ENCODE measurements around the gene POLR2H.

The POLR2H gene

GRCh38 chr3:184372911-184373310 is 11.4 kb downstream of the POLR2H start:
- Histone ChIP-seq H3K4me2 (ENCODE audit: low read length) (no peak overlapping the region), H3K4ac (ENCODE audit: low read depth, low read length) (no peak overlapping the region), H3K23ac (ENCODE audit: low read length) (no peak overlapping the region), H2BK5ac (ENCODE audit: low read length) (no peak overlapping the region), H3K56ac (ENCODE audit: low read length) (no peak overlapping the region), H4K8ac (ENCODE audit: low read depth, low read length) (no peak overlapping the region), H3K27ac (ENCODE audit: low read depth, low read length) (no peak overlapping the region), H4K5ac (ENCODE audit: low read length) (no peak overlapping the region), H3K9ac (ENCODE audit: low read length) (no peak overlapping the region), H3K79me1 (ENCODE audit: low read length) (no peaks in the 10 kb centered on the region), H2AK5ac (ENCODE audit: low read length) (no peak overlapping the region), H3K18ac (ENCODE audit: low read length) (no peak overlapping the region), H3K4me3 (ENCODE audit: low read length) (no peak overlapping the region), H2BK120ac (ENCODE audit: low read depth, low read length) (no peak overlapping the region), H3K79me2 (ENCODE audit: control insufficient read depth, insufficient read depth, low read length) (no peaks in the 10 kb centered on the region), H3K36me3 (ENCODE audit: control insufficient read depth, insufficient read depth, low read length) (peaks cover 3% of the 10 kb centered on the region), H2BK15ac (replicated peaks; ENCODE audit: low read depth) (no peak overlapping the region), H3K4me1 (ENCODE audit: control insufficient read depth, low read depth, low read length) (peaks cover 3% of the 10 kb centered on the region), H3K27me3 (ENCODE audit: insufficient read depth, low read length, poor library complexity) (no peaks in the 10 kb centered on the region)
- DNase-seq: no peak
- no CpG with 5 or more reads among the region's 5 CpGs for WGBS (ENCODE audit: extremely low coverage, insufficient coverage, low lambda C conversion rate)

GRCh38 chr3:184373422-184373821 is 11.9 kb downstream of the POLR2H start:
- Histone ChIP-seq H3K4me2 (ENCODE audit: low read length) (no peak overlapping the region), H3K9ac (ENCODE audit: low read length) (no peak overlapping the region), H3K18ac (ENCODE audit: low read length) (no peak overlapping the region), H4K8ac (ENCODE audit: low read depth, low read length) (no peak overlapping the region), H2AK5ac (ENCODE audit: low read length) (no peak overlapping the region), H3K27me3 (ENCODE audit: insufficient read depth, low read length, poor library complexity) (no peaks in the 10 kb centered on the region), H2BK5ac (ENCODE audit: low read length) (no peak overlapping the region), H4K5ac (ENCODE audit: low read length) (no peak overlapping the region), H3K36me3 (ENCODE audit: control insufficient read depth, insufficient read depth, low read length) (no peaks in the 10 kb centered on the region), H2BK120ac (ENCODE audit: low read depth, low read length) (no peak overlapping the region), H3K79me1 (ENCODE audit: low read length) (no peaks in the 10 kb centered on the region), H3K4ac (ENCODE audit: low read depth, low read length) (no peak overlapping the region), H3K56ac (ENCODE audit: low read length) (no peak overlapping the region), H3K4me1 (ENCODE audit: control insufficient read depth, low read depth, low read length) (peaks cover 3% of the 10 kb centered on the region), H2BK15ac (replicated peaks; ENCODE audit: low read depth) (no peak overlapping the region), H3K79me2 (ENCODE audit: control insufficient read depth, insufficient read depth, low read length) (no peaks in the 10 kb centered on the region), H3K4me3 (ENCODE audit: low read length) (no peak overlapping the region), H3K23ac (ENCODE audit: low read length) (no peak overlapping the region), H3K27ac (ENCODE audit: low read depth, low read length) (no peak overlapping the region)
- DNase-seq: no peak
- no CpG with 5 or more reads among the region's 6 CpGs for WGBS (ENCODE audit: extremely low coverage, insufficient coverage, low lambda C conversion rate)

- no peak overlapping the region for H3K27ac ChIP-seq (ENCODE audit: low read depth, low read length)
- peak overlapping the region; percentile 5 for H3K56ac ChIP-seq (ENCODE audit: low read length)
- H3K4me3 ChIP-seq (ENCODE audit: low read length): no peak overlapping the region
- H2AK5ac ChIP-seq (ENCODE audit: low read length): no peak overlapping the region
- no peaks in the 10 kb centered on the region for H3K36me3 ChIP-seq (ENCODE audit: control insufficient read depth, insufficient read depth, low read length)
- no peak overlapping the region for H2BK120ac ChIP-seq (ENCODE audit: low read depth, low read length)
- no peak overlapping the region for H4K5ac ChIP-seq (ENCODE audit: low read length)
- no peak overlapping the region for H3K23ac ChIP-seq (ENCODE audit: low read length)
- no peak for DNase-seq
- H3K9ac ChIP-seq (ENCODE audit: low read length): no peak overlapping the region
- H3K79me1 ChIP-seq (ENCODE audit: low read length): no peaks in the 10 kb centered on the region
- peaks cover 7% of the 10 kb centered on the region for H3K4me1 ChIP-seq (ENCODE audit: control insufficient read depth, low read depth, low read length)
- no peak overlapping the region for H3K4ac ChIP-seq (ENCODE audit: low read depth, low read length)
- H3K27me3 ChIP-seq (ENCODE audit: insufficient read depth, low read length, poor library complexity): peaks cover 4% of the 10 kb centered on the region
- no peak overlapping the region for H2BK15ac ChIP-seq (replicated peaks; ENCODE audit: low read depth)
- no peak overlapping the region for H4K8ac ChIP-seq (ENCODE audit: low read depth, low read length)
- whole genome bisulfite sequencing (ENCODE audit: extremely low coverage, insufficient coverage, low lambda C conversion rate): no CpG with 5 or more reads among the region's 12 CpGs
- H3K4me2 ChIP-seq (ENCODE audit: low read length): no peak overlapping the region
- no peaks in the 10 kb centered on the region for H3K79me2 ChIP-seq (ENCODE audit: control insufficient read depth, insufficient read depth, low read length)
- H2BK5ac ChIP-seq (ENCODE audit: low read length): no peak overlapping the region
- no peak overlapping the region for H3K18ac ChIP-seq (ENCODE audit: low read length)
Observed at GRCh38 chr3:184375747-184376461, 14.4 kb downstream of the POLR2H start.

- Histone ChIP-seq H3K56ac (ENCODE audit: low read length) (no peak overlapping the region), H3K27me3 (ENCODE audit: insufficient read depth, low read length, poor library complexity) (peaks cover 8% of the 10 kb centered on the region), H3K4me3 (ENCODE audit: low read length) (no peak overlapping the region), H3K79me2 (ENCODE audit: control insufficient read depth, insufficient read depth, low read length) (no peaks in the 10 kb centered on the region), H3K36me3 (ENCODE audit: control insufficient read depth, insufficient read depth, low read length) (no peaks in the 10 kb centered on the region), H2BK15ac (replicated peaks; ENCODE audit: low read depth) (no peak overlapping the region), H3K9ac (ENCODE audit: low read length) (peak overlapping the region; percentile 1), H3K4me2 (ENCODE audit: low read length) (no peak overlapping the region), H2AK5ac (ENCODE audit: low read length) (no peak overlapping the region), H3K18ac (ENCODE audit: low read length) (no peak overlapping the region), H3K27ac (ENCODE audit: low read depth, low read length) (no peak overlapping the region), H3K4ac (ENCODE audit: low read depth, low read length) (no peak overlapping the region), H3K4me1 (ENCODE audit: control insufficient read depth, low read depth, low read length) (peaks cover 7% of the 10 kb centered on the region), H2BK5ac (ENCODE audit: low read length) (no peak overlapping the region), H4K8ac (ENCODE audit: low read depth, low read length) (no peak overlapping the region), H3K23ac (ENCODE audit: low read length) (no peak overlapping the region), H2BK120ac (ENCODE audit: low read depth, low read length) (no peak overlapping the region), H4K5ac (ENCODE audit: low read length) (no peak overlapping the region), H3K79me1 (ENCODE audit: low read length) (no peaks in the 10 kb centered on the region)
- WGBS (ENCODE audit: extremely low coverage, insufficient coverage, low lambda C conversion rate): no CpG with 5 or more reads among the region's 5 CpGs
- no peak for DNase-seq
Observed at GRCh38 chr3:184377374-184377773, 15.9 kb downstream of the POLR2H start.

GRCh38 chr3:184377882-184378445 is 16.5 kb downstream of the POLR2H start, which contains the start of gene THPO:
Gene THPO, minus strand, starts transcription at chr3:184378207. Its CDS starts 1,948 bp downstream, at chr3:184376259.
- DNase-seq: peak; percentile 52
- no peak within 1 kb of the TSS for H3K4me3 ChIP-seq (ENCODE audit: low read length)

More at GRCh38 chr3:184377882-184378445, 16.5 kb downstream of the POLR2H start, which contains the start of gene THPO:
- H3K79me1 ChIP-seq (ENCODE audit: low read length): no peaks in the 10 kb centered on the region
- no peak within 1 kb of the TSS for H3K23ac ChIP-seq (ENCODE audit: low read length)
- H2BK120ac ChIP-seq (ENCODE audit: low read depth, low read length): no peak within 1 kb of the TSS
- H3K27me3 ChIP-seq (ENCODE audit: insufficient read depth, low read length, poor library complexity): peaks cover 8% of the 10 kb centered on the region
- no peak within 1 kb of the TSS for H4K5ac ChIP-seq (ENCODE audit: low read length)
- peak within 1 kb of the TSS; percentile 1 for H3K9ac ChIP-seq (ENCODE audit: low read length)
- H3K56ac ChIP-seq (ENCODE audit: low read length): peak within 1 kb of the TSS; percentile 74
- no peaks in the 10 kb centered on the region for H3K79me2 ChIP-seq (ENCODE audit: control insufficient read depth, insufficient read depth, low read length)
- H3K27ac ChIP-seq (ENCODE audit: low read depth, low read length): no peak within 1 kb of the TSS
- H2BK5ac ChIP-seq (ENCODE audit: low read length): no peak within 1 kb of the TSS
- no peak within 1 kb of the TSS for H2BK15ac ChIP-seq (replicated peaks; ENCODE audit: low read depth)
- H3K4me2 ChIP-seq (ENCODE audit: low read length): no peak within 1 kb of the TSS
- H3K4ac ChIP-seq (ENCODE audit: low read depth, low read length): no peak within 1 kb of the TSS
- H3K36me3 ChIP-seq (ENCODE audit: control insufficient read depth, insufficient read depth, low read length): no peaks in the 10 kb centered on the region
- no peak within 1 kb of the TSS for H3K18ac ChIP-seq (ENCODE audit: low read length)
- peak within 1 kb of the TSS; percentile 43 for H2AK5ac ChIP-seq (ENCODE audit: low read length)
- no peak within 1 kb of the TSS for H4K8ac ChIP-seq (ENCODE audit: low read depth, low read length)
- H3K4me1 ChIP-seq (ENCODE audit: control insufficient read depth, low read depth, low read length): peaks cover 7% of the 10 kb centered on the region
- no CpG with 5 or more reads among the region's 7 CpGs for WGBS (ENCODE audit: extremely low coverage, insufficient coverage, low lambda C conversion rate)

Measured in mesendoderm (in vitro differentiated cells).